SK-N-SH (cell line): ENCODE measurements around the gene TDG. TPM values are rescaled to one million over a fixed set of nuclear protein-coding genes. Genes with fewer than 3 reads are reported as not detected.

Experiments used
- CTCF ChIA-PET: fragments of 300-600, 350-600 bp; formaldehyde crosslinking; extraction: SDS; loops from one replicate; lab custom pipeline; 2021; lab: Yijun Ruan, JAX
- POLR2A ChIA-PET: fragments of 350-600 bp; sonication (Branson Sonifier 250); formaldehyde crosslinking; extraction: SDS; loops from one replicate; lab custom pipeline; 2020; ENCODE audit warnings: antibody characterized with exemption, inconsistent platforms; lab: Yijun Ruan, JAX
- DNase-seq: peaks from one replicate; pipeline ENCODE4 v3.0.0; 2012
- H2AFZ ChIP-seq: fragments of 200-600 bp; sonication (generic); 2 replicates; pipeline ENCODE4 v1.8.1; 2016; ENCODE audit warnings: antibody characterized with exemption, mild to moderate bottlenecking, low read depth
- H3F3A ChIP-seq: fragments of 200-600 bp; sonication (generic); replicated peaks from 2 replicates; pipeline ENCODE3; 2016; ENCODE audit warnings: antibody characterized with exemption, mild to moderate bottlenecking; ENCODE audit not compliant: insufficient read depth
- H3K27ac ChIP-seq, 2 experiments: fragments of 200-500 bp in 1 of 2; fragments of 200-600 bp in 1 of 2; sonication (Bioruptor generic) in 1 of 2; sonication (generic), shearing (Covaris generic) in 1 of 2; 2 replicates each; pipeline versions ENCODE4 v1.5.1 to v1.6.1; 2014 to 2016; ENCODE audit warnings: low read depth in 2 of 2, inconsistent platforms in 1 of 2, low read length in 1 of 2, mild to moderate bottlenecking in 1 of 2, mixed read lengths in 1 of 2
- H3K27me3 ChIP-seq: fragments of 200-600 bp; sonication (generic), shearing (Covaris generic); 2 replicates; pipeline ENCODE4 v1.6.1; 2016; ENCODE audit warnings: mixed run types; ENCODE audit not compliant: insufficient read depth
- H3K36me3 ChIP-seq, 2 experiments: fragments of 200-500 bp in 1 of 2; fragments of 200-600 bp in 1 of 2; sonication (Bioruptor generic) in 1 of 2; sonication (generic) in 1 of 2; replicated peaks in 1 of 2; 2 replicates each; pipeline versions ENCODE3 to v1.5.1; 2014 to 2016; ENCODE audit warnings: low read length in 1 of 2, mild to moderate bottlenecking in 1 of 2; ENCODE audit not compliant: insufficient read depth in 2 of 2, control insufficient read depth in 1 of 2
- H3K4me1 ChIP-seq, 2 experiments: fragments of 200-500 bp in 1 of 2; fragments of 200-600 bp in 1 of 2; sonication (Bioruptor generic) in 1 of 2; sonication (generic), shearing (Covaris generic) in 1 of 2; 2 replicates each; pipeline versions ENCODE4 v1.5.1 to v1.6.1; 2014 to 2016; ENCODE audit warnings: low read depth in 1 of 2, low read length in 1 of 2, mixed run types in 1 of 2; ENCODE audit not compliant: insufficient read depth in 2 of 2, control insufficient read depth in 1 of 2
- H3K4me2 ChIP-seq: fragments of 200-600 bp; sonication (generic), shearing (Covaris generic); 2 replicates; pipeline ENCODE4 v1.6.1; 2017; ENCODE audit warnings: mixed run types
- H3K4me3 ChIP-seq, 2 experiments: fragments of 200-500 bp in 1 of 2; fragments of 200-600 bp in 1 of 2; sonication (Bioruptor generic) in 1 of 2; sonication (generic), shearing (Covaris generic) in 1 of 2; 2 replicates each; pipeline versions ENCODE4 v1.5.1 to v1.8.1; 2014 to 2016; ENCODE audit warnings: low read depth in 2 of 2, inconsistent platforms in 1 of 2, low read length in 1 of 2, mild to moderate bottlenecking in 1 of 2, mixed read lengths in 1 of 2, moderate library complexity in 1 of 2
- H3K79me2 ChIP-seq: fragments of 200-600 bp; sonication (generic); 2 replicates; pipeline ENCODE4 v1.8.1; 2017; ENCODE audit warnings: mild to moderate bottlenecking; ENCODE audit not compliant: insufficient read depth
- H3K9ac ChIP-seq: fragments of 200-600 bp; sonication (generic); 2 replicates; pipeline ENCODE4 v1.6.1; 2017; ENCODE audit warnings: mixed run types
- H3K9me2 ChIP-seq: fragments of 200-600 bp; sonication (generic); 2 replicates; pipeline ENCODE4 v1.6.1; 2017; ENCODE audit warnings: mixed run types
- H3K9me3 ChIP-seq: fragments of 200-600 bp; sonication (generic); 2 replicates; pipeline ENCODE4 v1.6.1; 2017; ENCODE audit warnings: mixed run types, mild to moderate bottlenecking, moderate library complexity
- H4K20me1 ChIP-seq: fragments of 200-600 bp; sonication (generic); 2 replicates; pipeline ENCODE4 v1.6.1; 2017; ENCODE audit warnings: mild to moderate bottlenecking, mixed run types; ENCODE audit not compliant: insufficient read depth
- CTCF ChIP-seq: fragments of 200-600 bp; sonication (generic); IDR thresholded peaks from 2 replicates; pipeline ENCODE4 v1.6.1; 2017; ENCODE audit warnings: antibody characterized with exemption, mild to moderate bottlenecking, moderate library complexity
- ELF1 ChIP-seq: IDR thresholded peaks from 2 replicates; pipeline ENCODE4 v1.4.0; 2012
- EZH2phosphoT487 ChIP-seq: fragments of 200-600 bp; sonication (generic); IDR thresholded peaks from 2 replicates; pipeline ENCODE4 v1.6.1; 2017; ENCODE audit warnings: low read depth, mixed run types, mild to moderate bottlenecking, antibody characterized with exemption, moderate library complexity, borderline replicate concordance
- FOXJ3 ChIP-seq: sonication (generic); formaldehyde crosslinking; IDR thresholded peaks from 2 replicates; pipeline ENCODE4 v1.5.1; 2020; ENCODE audit warnings: mild to moderate bottlenecking, missing genetic modification reagents
- GABPA ChIP-seq: IDR thresholded peaks from 2 replicates; pipeline ENCODE4 v1.4.0; 2012; ENCODE audit warnings: low read depth, mild to moderate bottlenecking
- MEF2A ChIP-seq: IDR thresholded peaks from 2 replicates; pipeline ENCODE4 v1.4.0; 2012; ENCODE audit warnings: low read depth, borderline replicate concordance
- NFIC ChIP-seq: IDR thresholded peaks from 2 replicates; pipeline ENCODE4 v1.4.0; 2012; ENCODE audit warnings: borderline replicate concordance
- NRF1 ChIP-seq: IDR thresholded peaks from 2 replicates; pipeline ENCODE4 v1.6.1; 2012; ENCODE audit warnings: low read depth, mild to moderate bottlenecking, low read length
- RAD21 ChIP-seq: IDR thresholded peaks from 2 replicates; pipeline ENCODE4 v1.6.1; 2012; ENCODE audit warnings: mild to moderate bottlenecking, low read length
- RCOR1 ChIP-seq: fragments of 150-350 bp; IDR thresholded peaks from 2 replicates; pipeline ENCODE4 v1.6.1; 2017; ENCODE audit warnings: antibody characterized with exemption, low read length
- REST ChIP-seq: IDR thresholded peaks from 2 replicates; pipeline ENCODE4 v1.6.1; 2012; ENCODE audit warnings: mild to moderate bottlenecking, low read depth, low read length, moderate library complexity
- RFX5 ChIP-seq: IDR thresholded peaks from 2 replicates; pipeline ENCODE4 v1.6.1; 2012; ENCODE audit warnings: mild to moderate bottlenecking, improper control_type of control experiment, low read length
- SMC3 ChIP-seq: IDR thresholded peaks from 2 replicates; pipeline ENCODE4 v1.6.1; 2012; ENCODE audit warnings: low read depth, low read length, improper control_type of control experiment
- TCF12 ChIP-seq: IDR thresholded peaks from 2 replicates; pipeline ENCODE4 v1.4.0; 2012
- TEAD4 ChIP-seq: IDR thresholded peaks from 2 replicates; pipeline ENCODE4 v1.4.0; 2012; ENCODE audit warnings: mild to moderate bottlenecking, borderline replicate concordance; ENCODE audit not compliant: insufficient read depth
- ZBTB33 ChIP-seq: IDR thresholded peaks from 2 replicates; pipeline ENCODE4 v1.4.0; 2012; ENCODE audit warnings: low read depth, borderline replicate concordance
- WGBS: methylation state at CpG from one replicate; pipeline ENCODE4 v1.1.6; 2017; ENCODE audit warnings: low lambda C conversion rate; 5-methylcytosine and 5-hydroxymethylcytosine counted together
- polyA plus RNA-seq, 3 experiments: library from polyadenylated mRNA; depleted of rRNA; stranded (reverse); fragments of >200 nt; gene quantifications; 2 replicates each; pipeline ENCODE4 v1.2.3, GENCODE V29; 2012
- TF ChIP-seq, protein P1 (sequence below): IDR thresholded peaks from 2 replicates; pipeline ENCODE4 v1.4.0; 2012; ENCODE audit warnings: low read depth
- TF ChIP-seq, protein P2 (sequence below): fragments of 150-350 bp; IDR thresholded peaks from 2 replicates; pipeline ENCODE4 v1.6.1; 2016; ENCODE audit warnings: mild to moderate bottlenecking, low read depth, low read length
- TF ChIP-seq, protein P3 (sequence below): IDR thresholded peaks from 2 replicates; pipeline ENCODE4; 2012

TDG gene
- polyA plus RNA-seq, 1 of the 3 experiments (the other 2 are of a cell fraction) = 11.3 TPM

DNA sequence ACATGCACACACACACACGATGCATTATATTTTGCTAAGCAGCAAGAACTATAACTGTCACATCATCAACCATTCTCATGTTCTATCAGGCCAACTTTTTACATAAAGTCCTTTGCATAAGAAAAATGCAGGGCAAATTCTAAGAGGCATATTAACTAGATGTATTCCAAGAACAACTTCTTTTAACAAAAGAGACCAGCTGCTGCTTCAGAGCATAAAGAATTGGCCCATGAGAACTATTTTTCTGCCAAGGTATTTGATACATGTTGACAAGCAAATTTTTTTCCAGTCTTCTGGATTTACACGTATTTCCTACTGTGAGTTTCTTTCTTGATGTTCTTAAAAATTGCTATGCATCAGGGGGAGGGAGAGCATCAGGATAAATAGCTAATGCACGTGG is 57.1 kb downstream of the TDG start:
- Histone ChIP-seq H3K36me3 (peaks cover 0 to 4% of the 10 kb centered on the region in 2 experiments), H3F3A (no peaks in the 10 kb centered on the region), H3K27ac (no peak overlapping the region), H2AFZ (no peak overlapping the region), H4K20me1 (no peaks in the 10 kb centered on the region), H3K4me3 (no peak overlapping the region), H3K4me1 (no peaks in the 10 kb centered on the region), H3K4me2 (no peak overlapping the region), H3K9me2 (no peaks in the 10 kb centered on the region), H3K79me2 (no peaks in the 10 kb centered on the region), H3K9ac (no peak overlapping the region), H3K9me3 (no peaks in the 10 kb centered on the region), H3K27me3 (no peaks in the 10 kb centered on the region)
- no peak for TF ChIP-seq EZH2phosphoT487
- TF ChIP-seq ELF1 = no peak
- no peak for TF ChIP-seq TEAD4
- no peak for TF ChIP-seq MEF2A
- TF ChIP-seq RAD21 = no peak
- no peak for TF ChIP-seq ZBTB33
- TF ChIP-seq RFX5 = no peak
- no peak for TF ChIP-seq FOXJ3 (CRISPR knock-in tag)
- TF ChIP-seq GABPA = no peak
- TF ChIP-seq RCOR1 = no peak
- TF ChIP-seq NFIC = no peak
- DNase-seq = no peak
- CTCF ChIA-PET = no interaction called here
- 29% methylated on average over 3 of the region's 3 CpGs for WGBS
- POLR2A ChIA-PET = no interaction called here

DNA sequence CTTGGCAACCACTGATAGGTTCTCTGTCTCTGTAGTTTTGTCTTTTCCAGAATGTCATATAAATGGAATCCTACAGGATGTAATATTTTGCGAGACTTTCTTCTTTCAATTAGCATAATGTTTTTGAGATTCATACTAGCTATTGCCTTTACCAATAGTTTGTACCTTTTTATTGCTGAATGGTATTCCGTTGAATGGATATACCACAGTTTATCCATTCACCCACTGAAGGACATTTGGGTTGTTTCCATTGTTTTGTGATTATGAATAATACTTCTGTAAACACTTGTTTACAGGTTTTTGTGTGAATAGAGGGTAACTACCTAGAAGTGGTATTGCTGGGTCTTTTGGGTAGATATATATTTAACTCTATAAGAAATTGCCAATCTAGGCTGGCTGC is 58.0 kb downstream of the TDG start:
- ChIA-PET POLR2A (no interaction called here), CTCF (no interaction called here)
- Histone ChIP-seq H3K9me3 (no peaks in the 10 kb centered on the region), H3K36me3 (peaks cover 0 to 4% of the 10 kb centered on the region in 2 experiments), H3K9me2 (no peaks in the 10 kb centered on the region), H4K20me1 (no peaks in the 10 kb centered on the region), H3K27me3 (no peaks in the 10 kb centered on the region), H3K4me3 (no peak overlapping the region), H3K4me1 (no peaks in the 10 kb centered on the region), H3K27ac (no peak overlapping the region), H3F3A (no peaks in the 10 kb centered on the region), H3K79me2 (no peaks in the 10 kb centered on the region), H3K4me2 (no peak overlapping the region), H3K9ac (no peak overlapping the region), H2AFZ (no peak overlapping the region)
- DNase-seq = no peak
- WGBS = 42% methylated on average over 2 of the region's 2 CpGs
- TF ChIP-seq TCF12 (no peak), SMC3 (no peak), FOXJ3 (CRISPR knock-in tag) (no peak), EZH2phosphoT487 (no peak), RFX5 (no peak), CTCF (no peak), REST (no peak), RAD21 (no peak), MEF2A (no peak), NRF1 (no peak)
- TF ChIP-seq, protein P1, sequence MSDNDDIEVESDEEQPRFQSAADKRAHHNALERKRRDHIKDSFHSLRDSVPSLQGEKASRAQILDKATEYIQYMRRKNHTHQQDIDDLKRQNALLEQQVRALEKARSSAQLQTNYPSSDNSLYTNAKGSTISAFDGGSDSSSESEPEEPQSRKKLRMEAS = no peak
- TF ChIP-seq, protein P2, sequence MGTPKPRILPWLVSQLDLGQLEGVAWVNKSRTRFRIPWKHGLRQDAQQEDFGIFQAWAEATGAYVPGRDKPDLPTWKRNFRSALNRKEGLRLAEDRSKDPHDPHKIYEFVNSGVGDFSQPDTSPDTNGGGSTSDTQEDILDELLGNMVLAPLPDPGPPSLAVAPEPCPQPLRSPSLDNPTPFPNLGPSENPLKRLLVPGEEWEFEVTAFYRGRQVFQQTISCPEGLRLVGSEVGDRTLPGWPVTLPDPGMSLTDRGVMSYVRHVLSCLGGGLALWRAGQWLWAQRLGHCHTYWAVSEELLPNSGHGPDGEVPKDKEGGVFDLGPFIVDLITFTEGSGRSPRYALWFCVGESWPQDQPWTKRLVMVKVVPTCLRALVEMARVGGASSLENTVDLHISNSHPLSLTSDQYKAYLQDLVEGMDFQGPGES = no peak
- TF ChIP-seq, protein P3, sequence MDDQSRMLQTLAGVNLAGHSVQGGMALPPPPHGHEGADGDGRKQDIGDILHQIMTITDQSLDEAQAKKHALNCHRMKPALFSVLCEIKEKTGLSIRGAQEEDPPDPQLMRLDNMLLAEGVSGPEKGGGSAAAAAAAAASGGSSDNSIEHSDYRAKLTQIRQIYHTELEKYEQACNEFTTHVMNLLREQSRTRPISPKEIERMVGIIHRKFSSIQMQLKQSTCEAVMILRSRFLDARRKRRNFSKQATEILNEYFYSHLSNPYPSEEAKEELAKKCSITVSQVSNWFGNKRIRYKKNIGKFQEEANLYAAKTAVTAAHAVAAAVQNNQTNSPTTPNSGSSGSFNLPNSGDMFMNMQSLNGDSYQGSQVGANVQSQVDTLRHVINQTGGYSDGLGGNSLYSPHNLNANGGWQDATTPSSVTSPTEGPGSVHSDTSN = no peak
